ENCODE results near the gene PLA2G6.

GRCh38 chr22:38151126-38151500 lies 30.5 kb downstream of the PLA2G6 start:
- TF ChIP-seq CTCF (IDR thresholded peaks at IDR 0.05) = no peak
- no peak for TF ChIP-seq POLR2A (IDR thresholded peaks at IDR 0.05)
